ENCODE results near the gene LRRC73. TPM values are rescaled to one million over a fixed set of nuclear protein-coding genes. Genes with fewer than 3 reads are reported as not detected.

Gene LRRC73
- total and polyA plus RNA-seq, 2 of the 8 experiments (the other 6 are each of a cell fraction or from before 2014, with no cell fraction given), result 0.24 to 0.26 TPM

- no peak for FAIRE-seq
- Histone ChIP-seq H3K14ac (ENCODE audit: insufficient read length) (no peak overlapping the region), H2AFZ (ENCODE audit: low read length) (no peak overlapping the region), H4K8ac (ENCODE audit: extremely low read depth, insufficient read depth, low read length) (no peak overlapping the region), H3K4me2 (ENCODE audit: insufficient read depth in 1 of 2, low read depth in 2 of 2, low read length in 2 of 2) (no peak overlapping the region), H3K18ac (ENCODE audit: extremely low read depth, low read length) (no peak overlapping the region), H4K20me1 (replicated peaks in 1 of 2; ENCODE audit: control insufficient read depth in 1 of 2, insufficient read depth in 2 of 2, low read length in 2 of 2) (peaks cover 8 to 23% of the 10 kb centered on the region in 2 experiments), H3K9me3 (ENCODE audit: insufficient read depth in 2 of 2, low read depth in 1 of 2, low read length in 1 of 2) (no peaks in the 10 kb centered on the region), H3K56ac (replicated peaks; ENCODE audit: insufficient read length, low read depth, low read length) (no peak overlapping the region), H2BK120ac (replicated peaks; ENCODE audit: low read depth, low read length) (no peak overlapping the region), H3K4me1 (replicated peaks in 1 of 4; ENCODE audit: control insufficient read depth in 3 of 4, insufficient read depth in 4 of 4, low read length in 3 of 4) (peaks cover 5 to 17% (median 11%) of the 10 kb centered on the region in 4 experiments), H3K23ac (ENCODE audit: insufficient read length) (no peak overlapping the region), H2AK5ac (ENCODE audit: low read depth, low read length) (no peak overlapping the region), H2BK12ac (ENCODE audit: low read depth, low read length) (no peak overlapping the region), H4K91ac (replicated peaks; ENCODE audit: insufficient read length, low read length) (no peak overlapping the region), H3K27me3 (replicated peaks in 1 of 4; ENCODE audit: control insufficient read depth in 3 of 4, extremely low read depth in 1 of 4, insufficient read depth in 3 of 4, low read length in 3 of 4) (no peaks in the 10 kb centered on the region), H2BK15ac (ENCODE audit: low read length) (no peak overlapping the region), H3K4me3 (ENCODE audit: extremely low read depth in 1 of 4, insufficient read depth in 2 of 4, low read depth in 3 of 4, low read length in 4 of 4) (no peak overlapping the region), H3K79me1 (ENCODE audit: low read depth, low read length) (peaks cover 16% of the 10 kb centered on the region; the same call in 1 of the 2 replicates), H2BK20ac (ENCODE audit: low read length) (no peak overlapping the region), H2BK5ac (ENCODE audit: low read depth, low read length) (no peak overlapping the region; the same call in 1 of the 2 replicates), H3K27ac (ENCODE audit: low read depth, low read length) (no peak overlapping the region), H3K36me3 (ENCODE audit: control insufficient read depth in 2 of 4, insufficient read depth in 4 of 4, low read length in 3 of 4) (peaks cover 11 to 31% (median 23%) of the 10 kb centered on the region in 4 experiments; a peak in 7 of 8 replicates), H3K9ac (replicated peaks in 1 of 4; ENCODE audit: extremely low read depth in 1 of 4, low read depth in 3 of 4, low read length in 3 of 4) (no peak overlapping the region), H3K4ac (replicated peaks; ENCODE audit: insufficient read length, low read depth, low read length) (no peak overlapping the region), H4K5ac (ENCODE audit: insufficient read length, low read depth, low read length) (no peak overlapping the region), H3K23me2 (ENCODE audit: low read depth, low read length) (no peaks in the 10 kb centered on the region), H3K79me2 (ENCODE audit: control insufficient read depth in 1 of 2, insufficient read depth in 2 of 2, low read length in 2 of 2) (peaks cover 4 to 35% of the 10 kb centered on the region in 2 experiments; a peak in 3 of 4 replicates)
- TF ChIP-seq KDM1A (IDR thresholded peaks at IDR 0.05; ENCODE audit: borderline replicate concordance, low read length) (no peak), TCF12 (IDR thresholded peaks at IDR 0.05; ENCODE audit: low read depth, low read length) (no peak), BRCA1 (IDR thresholded peaks at IDR 0.05; ENCODE audit: low read depth, low read length) (no peak), NRF1 (IDR thresholded peaks at IDR 0.05; ENCODE audit: low read depth, low read length) (no peak), RXRA (IDR thresholded peaks at IDR 0.05; ENCODE audit: insufficient read depth, low read depth, low read length) (no peak), CTBP2 (IDR thresholded peaks at IDR 0.05; ENCODE audit: borderline replicate concordance, insufficient read depth, insufficient read length, low read length) (no peak), POLR2AphosphoS5 (IDR thresholded peaks at IDR 0.05; ENCODE audit: low read depth, low read length) (no peak), SUZ12 (IDR thresholded peaks at IDR 0.05; ENCODE audit: low read length) (no peak), POLR2A (IDR thresholded peaks at IDR 0.05; ENCODE audit: control extremely low read depth in 1 of 2, low read depth in 2 of 2, low read length in 2 of 2) (no peak)
- no peak for DNase-seq (ENCODE audit: low read depth in 1 of 2, low spot score in 2 of 2)
- POLR2A ChIA-PET (ENCODE audit: partially characterized antibody), result interaction anchor here (1.2 to 5.6 kb wide), 7 partner anchors 8 to 41 kb away, joined by 3 to 27 read pairs (median 4); partner anchors contain the start of genes LRRC73, POLR1C and YIPF3
- CTCF ChIA-PET (ENCODE audit: partially characterized antibody), result interaction anchor here (0.8 to 32.9 kb wide), 17 partner anchors 4 to 271 kb away, joined by 3 to 536 read pairs (median 6); partner anchors contain the start of genes DLK2, DNPH1, LRRC73 and TJAP1
- 94% methylated on average over 6 of the region's 6 CpGs; no CpG with 5 or more reads in 1 of the 2 experiments for WGBS, 2 experiments (ENCODE audit: extremely low coverage in 1 of 2, insufficient coverage in 1 of 2, insufficient read length in 1 of 2, insufficient replicate concordance in 2 of 2, low coverage in 1 of 2, low lambda C conversion rate in 2 of 2, missing lambda C conversion rate in 1 of 2)
Measured at GRCh38 chr6:43497129-43497396, 13.1 kb downstream of the LRRC73 start.
